Right lobe of liver (tissue), 4 donors: ENCODE results near the gene STK32B.
"Not testable (repeated sequence)": the region's sequence is repeated elsewhere in the genome, so short reads cannot be mapped to it uniquely, and the experiment has no call there.

Source experiments
- CTCF ChIP-seq, 4 donors: fragments of 200-600 bp in 3 of 4; fragments of 450-650 bp in 1 of 4; IDR thresholded peaks; one replicate each; pipeline versions ENCODE4 v1.5.1 to v1.8.0; 2016 to 2022; ENCODE audit warnings: antibody characterized with exemption in 4 of 4, mild to moderate bottlenecking in 2 of 4
- POLR2A ChIP-seq: fragments of 450-650 bp; IDR thresholded peaks from one replicate; pipeline ENCODE4 v1.6.1; 2017; ENCODE audit warnings: antibody characterized with exemption, mild to moderate bottlenecking
- donor health status: DM: no; HTN: no; CAD: no.
- donor health status: DM: no; HTN: no; CAD: no.
- donor health status: DM: no; HTN: yes; CAD: no.

- TF ChIP-seq CTCF (IDR thresholded peaks at IDR 0.05); POLR2A: not testable (repeated sequence)
Observed at GRCh38 chr4:5175836-5176235, 124.6 kb downstream of the STK32B start.
